K562 (cell line): Measurements from ENCODE around the gene OTOR. TPM values are rescaled to one million over a fixed set of nuclear protein-coding genes. Genes with fewer than 3 reads are reported as not detected.

Experiments used
- BHLHE40 ChIP-seq: IDR thresholded peaks from 2 replicates; pipeline ENCODE4 v1.6.1; 2011; ENCODE audit warnings: low read length, improper control_type of control experiment
- DEAF1 ChIP-seq: fragments of 450-650 bp; formaldehyde crosslinking; IDR thresholded peaks from 2 replicates; pipeline ENCODE4 v1.4.0; 2020; ENCODE audit warnings: mild to moderate bottlenecking, moderate library complexity
- HNRNPUL1 ChIP-seq: fragments of 200-400 bp; formaldehyde crosslinking; IDR thresholded peaks from 2 replicates; pipeline ENCODE4 v1.6.1; 2017; ENCODE audit warnings: low read length
- KDM2B ChIP-seq: fragments of 250-450 bp; sonication (Bioruptor Pico); IDR thresholded peaks from 2 replicates; pipeline ENCODE4 v1.8.0; 2021; ENCODE audit warnings: mild to moderate bottlenecking, moderate library complexity
- KLF16 ChIP-seq: IDR thresholded peaks from 2 replicates; pipeline ENCODE4 v1.6.1; 2016; ENCODE audit warnings: antibody characterized with exemption
- TRIM24 ChIP-seq, 2 experiments: fragments of 450-650 bp; IDR thresholded peaks; 2 replicates each; pipeline ENCODE4 v1.6.1; 2016
- ZNF282 ChIP-seq: sonication (generic); formaldehyde crosslinking; IDR thresholded peaks from 2 replicates; pipeline ENCODE4 v1.8.1; 2023; ENCODE audit warnings: missing genetic modification reagents
- polyA plus RNA-seq, 8 experiments: library from polyadenylated mRNA; depleted of rRNA in 4 of 8; stranded (reverse) in 5 of 8; unstranded in 3 of 8; fragments of >200 nt; fragmentation: Nextera tagmentation in 2 of 8; fragmentation: Illumina TruSeq in 1 of 8; extraction: Ambion mirVana in 2 of 8; extraction: Trizol in 1 of 8; gene quantifications; 2 replicates each; pipeline versions ENCODE4 v1.2.1 to v1.2.3, GENCODE V29; 2011 to 2014; ENCODE audit warnings: inconsistent platforms in 1 of 8, missing spikeins in 1 of 8
- total RNA-seq, 7 experiments: library from RNA; depleted of rRNA in 6 of 7; stranded (reverse); fragments of >200 nt in 6 of 7; fragmentation: Illumina TruSeq in 2 of 7; extraction: Trizol in 2 of 7; gene quantifications; 2 replicates each; pipeline versions ENCODE4 v1.2.1 to v1.2.3, GENCODE V29; 2011 to 2021; ENCODE audit warnings: low replicate concordance in 1 of 7
- TF ChIP-seq, protein P1 (sequence below): fragments of 200-600 bp; sonication (generic); IDR thresholded peaks from one replicate; pipeline ENCODE4 v1.6.1; 2012; ENCODE audit warnings: mild to moderate bottlenecking, low read depth, low read length, inconsistent platforms
- TF ChIP-seq, protein P2 (sequence below): fragments of 250-450 bp; sonication (Bioruptor Pico); IDR thresholded peaks from 2 replicates; pipeline ENCODE4 v1.5.0; 2020; ENCODE audit warnings: mild to moderate bottlenecking, borderline replicate concordance

Gene OTOR
- total and polyA plus RNA-seq, 9 of the 15 experiments (the other 6 are each of a cell fraction or from before 2014, with no cell fraction given): not detected

GRCh38 chr20:16729565-16730460, 18.3 kb upstream of the OTOR start, which contains the start of gene SNRPB2 (continued):
- TF ChIP-seq, protein P1, sequence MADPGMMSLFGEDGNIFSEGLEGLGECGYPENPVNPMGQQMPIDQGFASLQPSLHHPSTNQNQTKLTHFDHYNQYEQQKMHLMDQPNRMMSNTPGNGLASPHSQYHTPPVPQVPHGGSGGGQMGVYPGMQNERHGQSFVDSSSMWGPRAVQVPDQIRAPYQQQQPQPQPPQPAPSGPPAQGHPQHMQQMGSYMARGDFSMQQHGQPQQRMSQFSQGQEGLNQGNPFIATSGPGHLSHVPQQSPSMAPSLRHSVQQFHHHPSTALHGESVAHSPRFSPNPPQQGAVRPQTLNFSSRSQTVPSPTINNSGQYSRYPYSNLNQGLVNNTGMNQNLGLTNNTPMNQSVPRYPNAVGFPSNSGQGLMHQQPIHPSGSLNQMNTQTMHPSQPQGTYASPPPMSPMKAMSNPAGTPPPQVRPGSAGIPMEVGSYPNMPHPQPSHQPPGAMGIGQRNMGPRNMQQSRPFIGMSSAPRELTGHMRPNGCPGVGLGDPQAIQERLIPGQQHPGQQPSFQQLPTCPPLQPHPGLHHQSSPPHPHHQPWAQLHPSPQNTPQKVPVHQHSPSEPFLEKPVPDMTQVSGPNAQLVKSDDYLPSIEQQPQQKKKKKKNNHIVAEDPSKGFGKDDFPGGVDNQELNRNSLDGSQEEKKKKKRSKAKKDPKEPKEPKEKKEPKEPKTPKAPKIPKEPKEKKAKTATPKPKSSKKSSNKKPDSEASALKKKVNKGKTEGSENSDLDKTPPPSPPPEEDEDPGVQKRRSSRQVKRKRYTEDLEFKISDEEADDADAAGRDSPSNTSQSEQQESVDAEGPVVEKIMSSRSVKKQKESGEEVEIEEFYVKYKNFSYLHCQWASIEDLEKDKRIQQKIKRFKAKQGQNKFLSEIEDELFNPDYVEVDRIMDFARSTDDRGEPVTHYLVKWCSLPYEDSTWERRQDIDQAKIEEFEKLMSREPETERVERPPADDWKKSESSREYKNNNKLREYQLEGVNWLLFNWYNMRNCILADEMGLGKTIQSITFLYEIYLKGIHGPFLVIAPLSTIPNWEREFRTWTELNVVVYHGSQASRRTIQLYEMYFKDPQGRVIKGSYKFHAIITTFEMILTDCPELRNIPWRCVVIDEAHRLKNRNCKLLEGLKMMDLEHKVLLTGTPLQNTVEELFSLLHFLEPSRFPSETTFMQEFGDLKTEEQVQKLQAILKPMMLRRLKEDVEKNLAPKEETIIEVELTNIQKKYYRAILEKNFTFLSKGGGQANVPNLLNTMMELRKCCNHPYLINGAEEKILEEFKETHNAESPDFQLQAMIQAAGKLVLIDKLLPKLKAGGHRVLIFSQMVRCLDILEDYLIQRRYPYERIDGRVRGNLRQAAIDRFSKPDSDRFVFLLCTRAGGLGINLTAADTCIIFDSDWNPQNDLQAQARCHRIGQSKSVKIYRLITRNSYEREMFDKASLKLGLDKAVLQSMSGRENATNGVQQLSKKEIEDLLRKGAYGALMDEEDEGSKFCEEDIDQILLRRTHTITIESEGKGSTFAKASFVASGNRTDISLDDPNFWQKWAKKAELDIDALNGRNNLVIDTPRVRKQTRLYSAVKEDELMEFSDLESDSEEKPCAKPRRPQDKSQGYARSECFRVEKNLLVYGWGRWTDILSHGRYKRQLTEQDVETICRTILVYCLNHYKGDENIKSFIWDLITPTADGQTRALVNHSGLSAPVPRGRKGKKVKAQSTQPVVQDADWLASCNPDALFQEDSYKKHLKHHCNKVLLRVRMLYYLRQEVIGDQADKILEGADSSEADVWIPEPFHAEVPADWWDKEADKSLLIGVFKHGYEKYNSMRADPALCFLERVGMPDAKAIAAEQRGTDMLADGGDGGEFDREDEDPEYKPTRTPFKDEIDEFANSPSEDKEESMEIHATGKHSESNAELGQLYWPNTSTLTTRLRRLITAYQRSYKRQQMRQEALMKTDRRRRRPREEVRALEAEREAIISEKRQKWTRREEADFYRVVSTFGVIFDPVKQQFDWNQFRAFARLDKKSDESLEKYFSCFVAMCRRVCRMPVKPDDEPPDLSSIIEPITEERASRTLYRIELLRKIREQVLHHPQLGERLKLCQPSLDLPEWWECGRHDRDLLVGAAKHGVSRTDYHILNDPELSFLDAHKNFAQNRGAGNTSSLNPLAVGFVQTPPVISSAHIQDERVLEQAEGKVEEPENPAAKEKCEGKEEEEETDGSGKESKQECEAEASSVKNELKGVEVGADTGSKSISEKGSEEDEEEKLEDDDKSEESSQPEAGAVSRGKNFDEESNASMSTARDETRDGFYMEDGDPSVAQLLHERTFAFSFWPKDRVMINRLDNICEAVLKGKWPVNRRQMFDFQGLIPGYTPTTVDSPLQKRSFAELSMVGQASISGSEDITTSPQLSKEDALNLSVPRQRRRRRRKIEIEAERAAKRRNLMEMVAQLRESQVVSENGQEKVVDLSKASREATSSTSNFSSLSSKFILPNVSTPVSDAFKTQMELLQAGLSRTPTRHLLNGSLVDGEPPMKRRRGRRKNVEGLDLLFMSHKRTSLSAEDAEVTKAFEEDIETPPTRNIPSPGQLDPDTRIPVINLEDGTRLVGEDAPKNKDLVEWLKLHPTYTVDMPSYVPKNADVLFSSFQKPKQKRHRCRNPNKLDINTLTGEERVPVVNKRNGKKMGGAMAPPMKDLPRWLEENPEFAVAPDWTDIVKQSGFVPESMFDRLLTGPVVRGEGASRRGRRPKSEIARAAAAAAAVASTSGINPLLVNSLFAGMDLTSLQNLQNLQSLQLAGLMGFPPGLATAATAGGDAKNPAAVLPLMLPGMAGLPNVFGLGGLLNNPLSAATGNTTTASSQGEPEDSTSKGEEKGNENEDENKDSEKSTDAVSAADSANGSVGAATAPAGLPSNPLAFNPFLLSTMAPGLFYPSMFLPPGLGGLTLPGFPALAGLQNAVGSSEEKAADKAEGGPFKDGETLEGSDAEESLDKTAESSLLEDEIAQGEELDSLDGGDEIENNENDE: no peak
- no peak for TF ChIP-seq DEAF1 (CRISPR knock-in tag)
- no peak for TF ChIP-seq HNRNPUL1
- no peak for TF ChIP-seq ZNF282 (CRISPR knock-in tag)
- no peak for TF ChIP-seq TRIM24 (IDR thresholded peaks at IDR 0.05)
- TF ChIP-seq, protein P2, sequence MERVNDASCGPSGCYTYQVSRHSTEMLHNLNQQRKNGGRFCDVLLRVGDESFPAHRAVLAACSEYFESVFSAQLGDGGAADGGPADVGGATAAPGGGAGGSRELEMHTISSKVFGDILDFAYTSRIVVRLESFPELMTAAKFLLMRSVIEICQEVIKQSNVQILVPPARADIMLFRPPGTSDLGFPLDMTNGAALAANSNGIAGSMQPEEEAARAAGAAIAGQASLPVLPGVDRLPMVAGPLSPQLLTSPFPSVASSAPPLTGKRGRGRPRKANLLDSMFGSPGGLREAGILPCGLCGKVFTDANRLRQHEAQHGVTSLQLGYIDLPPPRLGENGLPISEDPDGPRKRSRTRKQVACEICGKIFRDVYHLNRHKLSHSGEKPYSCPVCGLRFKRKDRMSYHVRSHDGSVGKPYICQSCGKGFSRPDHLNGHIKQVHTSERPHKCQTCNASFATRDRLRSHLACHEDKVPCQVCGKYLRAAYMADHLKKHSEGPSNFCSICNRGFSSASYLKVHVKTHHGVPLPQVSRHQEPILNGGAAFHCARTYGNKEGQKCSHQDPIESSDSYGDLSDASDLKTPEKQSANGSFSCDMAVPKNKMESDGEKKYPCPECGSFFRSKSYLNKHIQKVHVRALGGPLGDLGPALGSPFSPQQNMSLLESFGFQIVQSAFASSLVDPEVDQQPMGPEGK: no peak
- no peak for TF ChIP-seq KLF16
- TF ChIP-seq BHLHE40: no peak
- no peak for TF ChIP-seq KDM2B (CRISPR knock-in tag)
